Activated naive CD8-positive, alpha-beta T cell treated with anti-CD3 and anti-CD28 coated beads, Interleukin-2, amount 50 U/mL, for 16 hours (primary cell): ENCODE results near the gene RDM1.

ENCODE experiments used
- DNase-seq: peaks from one replicate; pipeline ENCODE4 v3.0.0-alpha.2; 2020; ENCODE audit warnings: low read depth, low spot score

RDM1 gene

DNA sequence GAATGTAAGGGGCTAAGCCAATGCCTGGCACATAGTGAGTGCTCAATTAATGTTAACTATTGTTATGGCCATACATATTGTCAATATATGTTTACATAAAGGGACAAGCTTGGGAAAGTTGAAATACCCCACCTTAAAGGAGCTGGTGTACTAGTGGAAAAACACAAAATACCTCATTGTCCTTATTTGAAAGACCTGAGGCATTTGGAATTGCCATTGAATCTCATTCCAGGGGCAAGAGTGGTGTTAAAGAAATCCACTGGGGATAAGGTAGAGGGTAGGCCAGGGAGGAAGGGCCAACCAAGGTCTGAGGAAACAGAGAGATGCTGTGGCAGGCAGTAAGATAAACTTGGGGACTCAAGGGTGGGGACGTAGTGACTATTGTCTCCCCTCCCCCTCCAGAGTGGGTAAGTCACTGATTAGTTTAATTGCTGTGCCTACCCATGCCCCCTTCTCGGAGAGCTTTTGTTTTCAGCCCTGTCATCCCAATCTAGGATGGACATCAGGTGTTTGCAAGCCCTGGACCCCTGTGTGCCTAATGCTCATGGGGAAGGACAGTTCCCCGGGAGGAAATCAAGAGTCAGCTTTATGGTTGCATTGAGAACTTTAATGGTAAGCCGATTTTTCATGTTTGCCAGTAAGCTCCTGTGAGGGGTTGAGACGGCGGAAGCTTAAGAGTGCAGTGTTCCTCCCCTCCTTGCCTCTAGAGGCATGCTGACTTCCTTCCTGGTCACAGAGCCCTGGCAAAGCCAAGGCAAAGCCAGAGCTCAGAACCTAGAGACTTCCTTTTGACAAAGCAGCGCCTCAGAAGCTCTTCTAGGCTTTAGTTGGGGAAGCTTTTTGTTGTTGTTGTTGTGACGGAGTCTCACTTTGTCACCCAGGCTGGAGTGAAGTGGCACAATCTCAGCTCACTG is 59.4 kb downstream of the RDM1 start:
- DNase-seq, result no peak

GRCh38 chr17:35868737-35869136 is 61.8 kb downstream of the RDM1 start, which contains the start of gene HEATR9:
HEATR9 (minus strand) TSS chr17:35868891; CDS start chr17:35868742, 149 bp downstream.
- no peak for DNase-seq
